ENCODE measurements around the gene PHPT1.
"Not testable (repeated sequence)": the region's sequence is repeated elsewhere in the genome, so short reads cannot be mapped to it uniquely, and the experiment has no call there.

Gene PHPT1

GRCh38 chr9:136849038-136849959, at the start of gene PHPT1:
PHPT1 (plus strand) TSS chr9:136849409; CDS start chr9:136849431, 22 bp downstream.
- peak; percentile 97 for DNase-seq (ENCODE audit: extremely low spot score)
- TF ChIP-seq TARDBP (IDR thresholded peaks at IDR 0.05) (no peak), L3MBTL2 (conservative IDR thresholded peaks at IDR 0.05) (peak; percentile 81), ARNT (IDR thresholded peaks at IDR 0.05) (no peak), FOXK2 (IDR thresholded peaks at IDR 0.05) (no peak), SUZ12 (IDR thresholded peaks at IDR 0.05) (no peak), BHLHE40 (IDR thresholded peaks at IDR 0.05; ENCODE audit: borderline replicate concordance) (no peak), FOXM1 (IDR thresholded peaks at IDR 0.05; ENCODE audit: borderline replicate concordance) (no peak)
- POLR2A ChIA-PET = interaction anchor here (1.5 kb wide), 1 partner anchor 32 kb away, joined by 3 read pairs; no protein-coding TSS in a partner anchor
- CTCF ChIA-PET = interaction anchor here (1.3 kb wide), 1 partner anchor 180 kb away, joined by 3 read pairs; no protein-coding TSS in a partner anchor

- ChIA-PET CTCF (interaction anchor here (1.1 kb wide), 1 partner anchor 42 kb away, joined by 3 read pairs; the partner anchor contains the start of gene AJM1), POLR2A (interaction anchor here (1.1 to 1.9 kb wide), 3 partner anchors 9 to 48 kb away, joined by 3 to 10 read pairs (median 5); partner anchors contain the start of gene TMEM141)
- TF ChIP-seq PKNOX1 (IDR thresholded peaks at IDR 0.05) (no peak), L3MBTL2 (conservative IDR thresholded peaks at IDR 0.05) (peak; percentile 66)
- DNase-seq (ENCODE audit: extremely low spot score) = peak; percentile 88
Measured at GRCh38 chr9:136799854-136800657, 49.2 kb upstream of the PHPT1 start.

GRCh38 chr9:136802321-136802720, 46.9 kb upstream of the PHPT1 start:
- no peak for TF ChIP-seq L3MBTL2 (conservative IDR thresholded peaks at IDR 0.05)
- no peak for TF ChIP-seq BHLHE40 (IDR thresholded peaks at IDR 0.05; ENCODE audit: borderline replicate concordance)
- TF ChIP-seq PKNOX1 (IDR thresholded peaks at IDR 0.05) = no peak
- no peak for TF ChIP-seq FOXK2 (IDR thresholded peaks at IDR 0.05)
- TF ChIP-seq HDGF (IDR thresholded peaks at IDR 0.05; ENCODE audit: borderline replicate concordance) = no peak
- TF ChIP-seq ELF4 (IDR thresholded peaks at IDR 0.05) = no peak
- no peak for TF ChIP-seq CTBP1 (IDR thresholded peaks at IDR 0.05; ENCODE audit: borderline replicate concordance)
- no peak for TF ChIP-seq FOXA1 (IDR thresholded peaks at IDR 0.05)
- TF ChIP-seq ARNT (IDR thresholded peaks at IDR 0.05) = no peak
- TF ChIP-seq NFRKB (IDR thresholded peaks at IDR 0.05) = no peak
- no peak for TF ChIP-seq LEF1 (IDR thresholded peaks at IDR 0.05; ENCODE audit: borderline replicate concordance)
- no peak for TF ChIP-seq TARDBP (IDR thresholded peaks at IDR 0.05)
- TF ChIP-seq SP1 (IDR thresholded peaks at IDR 0.05) = no peak
- no peak for TF ChIP-seq SUZ12 (IDR thresholded peaks at IDR 0.05)
- TF ChIP-seq FOXM1 (IDR thresholded peaks at IDR 0.05; ENCODE audit: borderline replicate concordance) = no peak
- DNase-seq (ENCODE audit: extremely low spot score) = no peak
- ChIA-PET CTCF (no interaction called here), POLR2A (no interaction called here)

- POLR2A ChIA-PET; CTCF ChIA-PET; DNase-seq (ENCODE audit: extremely low spot score): not testable (repeated sequence)
Measured at GRCh38 chr9:136803009-136803550, 46.1 kb upstream of the PHPT1 start.

- POLR2A ChIA-PET = no interaction called here
- TF ChIP-seq ARNT (IDR thresholded peaks at IDR 0.05) (no peak), SUZ12 (IDR thresholded peaks at IDR 0.05) (no peak), FOXA1 (IDR thresholded peaks at IDR 0.05) (no peak), ZNF384 (IDR thresholded peaks at IDR 0.05) (no peak), PKNOX1 (IDR thresholded peaks at IDR 0.05) (no peak), HDGF (IDR thresholded peaks at IDR 0.05; ENCODE audit: borderline replicate concordance) (no peak), NFRKB (IDR thresholded peaks at IDR 0.05) (no peak)
Measured at GRCh38 chr9:136803551-136804508, 45.4 kb upstream of the PHPT1 start.

More at GRCh38 chr9:136803551-136804508, 45.4 kb upstream of the PHPT1 start:
- no peak for DNase-seq (ENCODE audit: extremely low spot score)
- CTCF ChIA-PET = interaction anchor here (0.8 kb wide), 1 partner anchor 144 kb away, joined by 3 read pairs; no protein-coding TSS in a partner anchor
